GM12878 (cell line): ENCODE results near the gene TXNDC15.

Source experiments
- CTCF ChIP-seq, 3 experiments: IDR thresholded peaks in 2 of 3; conservative IDR thresholded peaks in 1 of 3; 2 replicates each; pipeline ENCODE4 v1.5.1; 2011; ENCODE audit warnings: low read depth in 3 of 3, low read length in 3 of 3, mild to moderate bottlenecking in 3 of 3, control low read depth in 2 of 3, moderate library complexity in 2 of 3, inconsistent platforms in 1 of 3, mixed read lengths in 1 of 3; ENCODE audit not compliant: control insufficient read depth in 2 of 3, insufficient read depth in 1 of 3; ENCODE audit errors: extremely low read depth in 1 of 3
- POLR2A ChIP-seq: IDR thresholded peaks from 2 replicates; pipeline ENCODE4 v1.6.1; 2011; ENCODE audit warnings: low read depth, mild to moderate bottlenecking, low read length
- STAT3 ChIP-seq: IDR thresholded peaks from 2 replicates; pipeline ENCODE4 v1.6.1; 2011; ENCODE audit warnings: low read depth, low read length, improper control_type of control experiment

GRCh38 chr5:134944630-134945029 is 70.5 kb downstream of the TXNDC15 start:
- TF ChIP-seq STAT3, result no peak
- TF ChIP-seq CTCF (IDR thresholded peaks at IDR 0.05 in 2 of 3, conservative IDR thresholded peaks at IDR 0.05 in 1 of 3; ENCODE audit: control insufficient read depth in 2 of 3, extremely low read depth in 1 of 3, insufficient read depth in 1 of 3, low read depth in 3 of 3, low read length in 3 of 3), result no peak
- no peak for TF ChIP-seq POLR2A
